Hepatocyte (in vitro differentiated cells): Measurements from ENCODE around the gene RSPH1. TPM values are rescaled to one million over a fixed set of nuclear protein-coding genes. Genes with fewer than 3 reads are reported as not detected.

ENCODE experiments used
- DNase-seq: peaks from one replicate; pipeline ENCODE4 v3.0.0-alpha.2; 2016; ENCODE audit warnings: low spot score
- H2AFZ ChIP-seq: fragments of 200-600 bp; sonication (generic); 2 replicates; pipeline ENCODE4 v1.6.0; 2016; ENCODE audit warnings: antibody characterized with exemption, mild to moderate bottlenecking
- H3K27ac ChIP-seq: fragments of 200-600 bp; sonication (generic); 2 replicates; pipeline ENCODE4 v1.5.1; 2016; ENCODE audit warnings: mild to moderate bottlenecking
- H3K27me3 ChIP-seq: fragments of 200-600 bp; sonication (generic); 2 replicates; pipeline ENCODE4 v1.6.1; 2016
- H3K36me3 ChIP-seq: fragments of 200-600 bp; sonication (generic); replicated peaks from 2 replicates; pipeline ENCODE4 v1.5.1; 2016; ENCODE audit warnings: low read depth; ENCODE audit not compliant: insufficient read depth
- H3K4me1 ChIP-seq: fragments of 200-600 bp; sonication (generic); 2 replicates; pipeline ENCODE4 v1.5.1; 2016; ENCODE audit warnings: mild to moderate bottlenecking, moderate library complexity; ENCODE audit not compliant: insufficient read depth
- H3K4me2 ChIP-seq: fragments of 200-600 bp; sonication (generic); 2 replicates; pipeline ENCODE4 v1.6.0; 2016
- H3K4me3 ChIP-seq: fragments of 200-600 bp; sonication (generic); 2 replicates; pipeline ENCODE4 v1.5.1; 2016; ENCODE audit warnings: mild to moderate bottlenecking
- H3K79me2 ChIP-seq: fragments of 200-600 bp; sonication (generic); 2 replicates; pipeline ENCODE4 v1.6.0; 2017; ENCODE audit warnings: mild to moderate bottlenecking
- H3K9me2 ChIP-seq: fragments of 200-600 bp; sonication (generic); replicated peaks from 2 replicates; pipeline ENCODE4 v1.6.0; 2017; ENCODE audit warnings: mild to moderate bottlenecking; ENCODE audit not compliant: insufficient read depth
- H3K9me3 ChIP-seq: fragments of 200-600 bp; sonication (generic); 2 replicates; pipeline ENCODE4 v1.5.1; 2016; ENCODE audit warnings: low read depth, mild to moderate bottlenecking
- H4K20me1 ChIP-seq: fragments of 200-600 bp; sonication (generic); 2 replicates; pipeline ENCODE4 v1.6.0; 2016; ENCODE audit warnings: mild to moderate bottlenecking; ENCODE audit not compliant: insufficient read depth, poor library complexity, severe bottlenecking
- CTCF ChIP-seq: fragments of 200-600 bp; sonication (generic); IDR thresholded peaks from 2 replicates; pipeline ENCODE4 v1.5.1; 2016; ENCODE audit warnings: antibody characterized with exemption, mild to moderate bottlenecking; ENCODE audit not compliant: poor library complexity
- EZH2 ChIP-seq: fragments of 200-600 bp; sonication (generic); IDR thresholded peaks from 2 replicates; pipeline ENCODE4 v1.6.1; 2016; ENCODE audit warnings: antibody characterized with exemption, mild to moderate bottlenecking, borderline replicate concordance
- EZH2phosphoT487 ChIP-seq: fragments of 200-600 bp; sonication (generic); IDR thresholded peaks from one replicate; pipeline ENCODE4 v1.6.1; 2018; ENCODE audit warnings: antibody characterized with exemption, mild to moderate bottlenecking, low read depth, moderate library complexity; ENCODE audit not compliant: unreplicated experiment, severe bottlenecking
- WGBS: methylation state at CpG from one replicate; pipeline ENCODE4 v1.1.6; 2016; ENCODE audit warnings: low lambda C conversion rate; ENCODE audit errors: missing lambda C conversion rate; 5-methylcytosine and 5-hydroxymethylcytosine counted together
- polyA plus RNA-seq: library from polyadenylated mRNA; unstranded; fragments of >200 nt; fragmentation: Nextera tagmentation; extraction: Ambion mirVana; gene quantifications from 2 replicates; pipeline ENCODE4 v1.2.1, GENCODE V29; 2016
- total RNA-seq: library from RNA; depleted of rRNA; stranded (reverse); fragments of >200 nt; gene quantifications from 2 replicates; pipeline ENCODE4 v1.2.3, GENCODE V29; 2014

RSPH1 gene
- total and polyA plus RNA-seq, 2 experiments from 2014 or later = 1.3 to 1.8 TPM

- H3K36me3 ChIP-seq = no peaks in the 10 kb centered on the region
- 93% methylated on average over 4 of the region's 4 CpGs for WGBS
- no peak overlapping the region for H3K27ac ChIP-seq
- no peaks in the 10 kb centered on the region for H3K9me3 ChIP-seq
- no peaks in the 10 kb centered on the region for H3K4me1 ChIP-seq
- no peak for TF ChIP-seq CTCF
- TF ChIP-seq EZH2phosphoT487 = no peak
- no peak for TF ChIP-seq EZH2
- DNase-seq = no peak
- H2AFZ ChIP-seq = no peak overlapping the region
- no peaks in the 10 kb centered on the region for H4K20me1 ChIP-seq
- H3K27me3 ChIP-seq = no peaks in the 10 kb centered on the region
- H3K79me2 ChIP-seq = no peaks in the 10 kb centered on the region
- no peaks in the 10 kb centered on the region for H3K9me2 ChIP-seq
- no peak overlapping the region for H3K4me2 ChIP-seq
- no peak overlapping the region for H3K4me3 ChIP-seq
Measured at GRCh38 chr21:42446531-42446930, 49.5 kb downstream of the RSPH1 start.

- WGBS = 78% methylated on average over 7 of the region's 7 CpGs
- H2AFZ ChIP-seq = no peak overlapping the region
- no peak overlapping the region for H3K4me2 ChIP-seq
- no peak overlapping the region for H3K4me3 ChIP-seq
- no peaks in the 10 kb centered on the region for H3K79me2 ChIP-seq
- H3K9me2 ChIP-seq = no peaks in the 10 kb centered on the region
- no peaks in the 10 kb centered on the region for H3K4me1 ChIP-seq
- DNase-seq = no peak
- no peaks in the 10 kb centered on the region for H3K36me3 ChIP-seq
- no peaks in the 10 kb centered on the region for H3K27me3 ChIP-seq
- no peak for TF ChIP-seq CTCF
- no peak for TF ChIP-seq EZH2
- no peak for TF ChIP-seq EZH2phosphoT487
- H3K27ac ChIP-seq = no peak overlapping the region
- H4K20me1 ChIP-seq = no peaks in the 10 kb centered on the region
- no peaks in the 10 kb centered on the region for H3K9me3 ChIP-seq
Measured at GRCh38 chr21:42445311-42445710, 50.7 kb downstream of the RSPH1 start.

GRCh38 chr21:42444745-42445059 is 51.3 kb downstream of the RSPH1 start:
- H3K79me2 ChIP-seq = no peaks in the 10 kb centered on the region
- no peaks in the 10 kb centered on the region for H3K36me3 ChIP-seq
- H3K4me2 ChIP-seq = no peak overlapping the region
- no peaks in the 10 kb centered on the region for H3K4me1 ChIP-seq
- no peaks in the 10 kb centered on the region for H3K9me2 ChIP-seq
- no peak overlapping the region for H2AFZ ChIP-seq
- no peaks in the 10 kb centered on the region for H4K20me1 ChIP-seq
- no peaks in the 10 kb centered on the region for H3K27me3 ChIP-seq
- TF ChIP-seq EZH2phosphoT487 (no peak), EZH2 (no peak), CTCF (no peak)
- no peak overlapping the region for H3K27ac ChIP-seq
- H3K4me3 ChIP-seq = no peak overlapping the region
- 92% methylated on average over 10 of the region's 10 CpGs for WGBS
- DNase-seq = no peak
- no peaks in the 10 kb centered on the region for H3K9me3 ChIP-seq
